NB4 (cell line): ENCODE data around the gene NPAT.

Experiments
- CTCF ChIP-seq: IDR thresholded peaks from one replicate; pipeline ENCODE4 v1.5.1; 2012; ENCODE audit warnings: low read depth, low read length
- MYC ChIP-seq: IDR thresholded peaks from 2 replicates; pipeline ENCODE4 v1.6.1; 2011; ENCODE audit warnings: low read depth, low read length
- POLR2A ChIP-seq: IDR thresholded peaks from 2 replicates; pipeline ENCODE4 v1.6.1; 2011; ENCODE audit warnings: mild to moderate bottlenecking; ENCODE audit not compliant: insufficient read length; ENCODE audit errors: extremely low read depth

GRCh38 chr11:108228251-108228650 is 5.8 kb upstream of the NPAT start:
- no peak for TF ChIP-seq CTCF
- no peak for TF ChIP-seq POLR2A
- TF ChIP-seq MYC: no peak
